RPMI7951 (cell line): Measurements from ENCODE around the gene RGS7. TPM values are rescaled to one million over a fixed set of nuclear protein-coding genes. Genes with fewer than 3 reads are reported as not detected.
"Not testable (repeated sequence)": the region's sequence is repeated elsewhere in the genome, so short reads cannot be mapped to it uniquely, and the experiment has no call there.

Experiments
- DNase-seq: peaks from one replicate; pipeline ENCODE4 v3.0.0-alpha.2; 2012; ENCODE audit warnings: low read depth
- total RNA-seq: library from RNA; depleted of rRNA; stranded (reverse); fragments of >200 nt; shearing (Covaris generic); gene quantifications from 2 replicates; pipeline ENCODE4 v1.2.3, GENCODE V29; 2014

Gene RGS7
- total RNA-seq, 1 experiment from 2014 or later = not detected

DNA sequence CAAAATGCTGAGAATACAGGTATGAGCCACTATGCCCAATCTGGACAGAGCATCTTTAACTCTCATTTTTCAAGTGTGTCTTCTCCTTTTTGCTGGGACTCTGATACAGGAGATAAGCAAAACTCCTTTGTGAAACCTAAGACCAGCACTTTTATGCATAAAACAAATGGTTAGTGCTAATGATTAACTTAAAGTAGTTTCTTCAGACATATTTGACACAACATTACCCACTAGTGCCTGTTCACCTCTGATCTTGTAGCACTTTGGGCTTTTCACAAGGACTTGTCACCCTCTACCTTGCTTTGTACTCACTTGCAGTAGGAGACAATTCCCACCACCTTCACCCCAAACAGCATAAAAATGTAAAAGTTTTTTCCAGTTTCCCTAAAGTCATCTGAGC is 216.3 kb downstream of the RGS7 start:
- DNase-seq = no peak

DNA sequence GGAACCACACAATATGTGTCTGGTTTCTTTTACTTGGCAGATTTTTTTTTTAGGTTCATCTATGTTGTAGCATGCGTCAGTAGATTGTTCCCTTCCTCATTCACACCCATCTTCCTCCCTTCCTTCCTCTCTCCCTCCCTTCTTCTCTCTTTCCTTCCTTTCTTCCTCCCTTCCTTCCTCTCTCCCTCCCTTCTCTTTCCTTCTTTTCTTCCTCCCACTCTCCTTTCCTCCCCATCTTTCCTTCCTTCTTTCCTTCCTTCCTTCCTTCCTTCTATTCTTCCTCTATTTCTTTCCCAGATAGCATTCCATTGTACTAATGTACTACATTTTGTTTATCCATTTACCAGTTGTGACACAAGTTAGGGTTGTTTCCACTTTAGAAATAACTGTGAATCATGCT is 218.0 kb downstream of the RGS7 start:
- DNase-seq = no peak

DNA sequence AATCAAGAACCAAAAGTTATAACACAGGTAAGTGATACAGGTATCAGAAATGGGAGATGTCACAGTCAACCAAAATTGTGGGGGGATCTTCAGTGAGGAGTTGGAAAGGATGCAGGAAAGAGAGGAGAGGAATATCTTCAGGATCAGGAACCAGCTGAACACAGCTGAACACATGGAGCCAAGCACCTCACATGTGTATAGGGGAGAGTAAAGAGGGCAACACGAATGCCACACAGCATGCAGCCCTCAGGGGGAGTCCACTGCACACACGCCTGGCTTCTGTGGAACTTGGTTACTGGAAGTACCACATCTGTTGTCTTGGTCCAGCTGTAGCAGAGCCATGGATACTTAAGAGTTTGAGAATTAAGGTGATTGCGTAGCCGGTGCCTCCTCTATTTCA is 218.8 kb downstream of the RGS7 start:
- no peak for DNase-seq

DNA sequence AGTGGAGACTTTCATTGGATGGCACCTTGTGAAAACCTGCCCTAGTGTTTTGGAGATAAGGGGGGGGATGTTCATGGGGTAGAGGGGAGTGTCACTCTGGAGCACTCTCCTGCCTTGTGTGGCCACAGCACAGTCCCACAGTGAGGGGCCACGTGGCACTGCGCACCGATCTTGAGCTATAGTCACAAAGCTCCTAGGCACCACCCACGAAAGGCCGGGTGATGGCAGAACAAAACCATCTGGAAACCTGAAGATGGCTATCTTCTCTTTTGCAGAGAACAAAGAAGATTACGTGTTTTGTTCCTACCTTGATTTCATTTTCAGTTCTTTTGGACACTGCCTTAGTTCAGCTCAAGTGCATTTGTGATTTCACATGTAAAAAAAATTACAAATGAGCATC is 220.6 kb downstream of the RGS7 start:
- no peak for DNase-seq

DNA sequence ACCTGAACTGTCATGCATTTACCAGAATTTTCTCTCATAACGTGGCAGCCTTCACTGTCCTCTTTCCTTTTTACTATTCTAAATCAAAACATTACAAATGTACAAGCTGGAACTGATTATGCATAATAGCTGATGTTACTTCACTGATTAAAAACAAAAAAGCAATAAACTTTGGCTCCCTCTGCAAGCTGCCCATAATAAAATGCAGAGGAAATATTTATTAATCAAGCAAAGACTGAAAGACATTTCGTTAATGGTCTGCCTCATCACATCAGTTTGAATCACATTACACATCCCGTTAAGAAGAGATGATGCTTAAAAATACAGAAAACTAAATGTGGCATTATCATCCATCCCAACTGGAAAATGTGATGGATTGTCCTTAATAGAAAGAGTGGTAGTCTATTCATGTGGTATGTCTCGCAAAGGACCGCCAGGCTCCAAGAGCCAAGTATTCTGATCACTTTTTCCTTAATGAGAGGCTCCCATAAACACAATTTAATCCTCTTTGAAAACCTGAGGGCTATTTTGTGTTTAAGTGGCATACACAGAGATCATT is 225.3 kb downstream of the RGS7 start:
- no peak for DNase-seq

DNA sequence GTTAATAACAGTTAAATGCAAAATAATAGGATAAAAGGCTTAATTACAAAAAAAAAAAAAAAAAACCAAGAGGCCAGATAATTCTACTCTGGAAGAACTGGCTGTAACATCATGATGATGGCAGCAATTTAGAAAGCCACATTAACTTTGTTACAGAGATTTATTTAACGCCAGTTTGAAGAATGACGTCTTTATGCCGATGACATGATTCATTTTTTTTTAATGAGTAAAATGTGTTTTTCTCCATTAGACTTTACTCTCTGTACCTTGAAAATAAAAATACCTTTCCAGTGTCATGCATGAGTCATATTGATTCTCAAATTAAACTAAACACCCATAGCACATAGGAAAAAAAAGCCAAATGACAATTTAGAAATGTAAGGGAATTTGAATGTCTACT is 226.1 kb downstream of the RGS7 start:
- DNase-seq = no peak

DNA sequence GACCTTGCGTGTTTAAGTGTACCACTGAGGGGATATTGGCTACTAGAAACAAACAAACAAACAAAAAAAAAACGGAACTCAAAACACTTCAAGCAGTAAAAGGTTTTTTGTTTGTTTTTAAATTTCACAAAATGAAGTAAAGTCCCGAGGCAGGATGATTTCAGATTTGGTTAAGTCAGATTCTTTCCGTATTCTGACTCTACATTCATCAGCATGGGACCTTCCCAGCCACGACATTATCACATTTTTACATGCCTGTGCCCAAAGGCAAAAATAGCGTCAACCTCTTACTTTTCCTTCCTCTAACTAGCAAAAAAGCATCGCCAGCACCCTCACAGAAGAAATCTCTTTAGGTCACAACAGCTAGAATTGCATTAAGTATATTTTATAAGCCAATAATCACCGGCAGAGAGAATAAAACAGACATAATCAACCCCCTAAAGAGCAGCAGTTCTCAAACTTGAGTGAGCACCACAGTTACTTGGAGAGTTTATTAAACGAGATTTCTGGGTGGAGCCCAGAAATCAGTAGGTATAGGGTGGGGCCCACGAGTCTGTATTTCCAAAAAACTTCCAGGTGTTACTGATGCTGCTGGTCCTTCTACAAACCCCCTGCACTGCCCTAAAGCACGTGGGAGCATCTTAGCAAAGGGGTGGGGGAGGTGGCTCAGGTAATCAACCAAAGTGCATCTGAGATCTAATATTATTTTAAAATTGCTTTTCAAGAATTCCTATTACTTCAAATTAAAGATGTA is 227.6 kb downstream of the RGS7 start:
- no peak for DNase-seq

DNA sequence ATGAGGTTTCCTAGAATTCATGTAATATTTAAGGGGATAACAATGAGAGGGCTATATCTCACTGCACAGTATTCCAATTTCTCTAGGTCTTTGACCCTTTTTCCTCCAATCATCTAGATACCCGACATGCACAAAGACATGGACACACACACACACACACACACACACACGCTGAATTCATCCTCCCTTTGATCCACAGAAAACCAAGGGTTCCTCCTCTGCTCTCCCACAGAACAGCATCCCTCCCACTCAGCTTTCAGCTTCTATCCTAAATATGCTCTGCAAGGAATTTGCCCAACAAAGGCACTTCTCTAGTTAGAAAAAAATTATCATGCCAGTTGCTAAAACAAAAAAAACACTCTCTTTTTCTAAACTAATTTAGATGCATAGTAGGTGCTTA is 231.7 kb downstream of the RGS7 start:
- DNase-seq = no peak

DNA sequence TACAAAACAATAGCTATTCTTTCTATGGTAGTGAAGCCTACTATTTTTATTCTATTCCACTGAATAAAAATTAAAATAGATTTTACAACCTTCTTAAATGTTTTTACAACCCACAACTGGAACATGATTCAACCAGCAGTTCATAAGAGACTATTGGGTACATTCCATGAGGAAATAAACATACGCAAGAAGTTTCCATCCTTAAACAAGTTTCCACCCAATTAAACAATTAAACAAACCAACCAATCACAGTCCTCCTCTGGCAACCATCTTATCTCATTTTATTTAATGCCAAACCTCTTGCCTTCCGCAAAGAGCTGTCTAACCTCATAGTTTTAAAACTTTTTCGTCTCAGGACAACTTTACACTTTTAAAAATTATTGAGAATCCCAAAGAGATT is 239.0 kb downstream of the RGS7 start:
- no peak for DNase-seq

DNA sequence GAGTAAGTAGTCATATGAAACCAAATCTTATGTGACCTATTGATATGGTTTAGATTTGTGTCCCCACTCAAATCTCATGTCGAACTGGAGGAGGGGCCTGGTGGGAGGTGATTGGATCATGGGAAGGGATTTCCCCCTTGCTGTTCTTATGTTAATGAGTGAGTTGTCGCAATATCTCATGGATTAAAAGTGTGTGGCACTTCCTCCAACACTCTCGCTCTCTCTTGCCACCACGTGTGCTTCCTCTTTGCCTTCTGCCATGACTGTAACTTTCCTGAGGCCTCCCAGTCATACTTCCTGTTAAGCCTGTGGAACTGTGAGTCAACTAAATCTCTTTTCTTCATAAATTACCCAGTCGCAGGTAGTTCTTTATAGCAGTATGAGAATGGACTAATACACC is 241.2 kb downstream of the RGS7 start:
- no peak for DNase-seq

DNA sequence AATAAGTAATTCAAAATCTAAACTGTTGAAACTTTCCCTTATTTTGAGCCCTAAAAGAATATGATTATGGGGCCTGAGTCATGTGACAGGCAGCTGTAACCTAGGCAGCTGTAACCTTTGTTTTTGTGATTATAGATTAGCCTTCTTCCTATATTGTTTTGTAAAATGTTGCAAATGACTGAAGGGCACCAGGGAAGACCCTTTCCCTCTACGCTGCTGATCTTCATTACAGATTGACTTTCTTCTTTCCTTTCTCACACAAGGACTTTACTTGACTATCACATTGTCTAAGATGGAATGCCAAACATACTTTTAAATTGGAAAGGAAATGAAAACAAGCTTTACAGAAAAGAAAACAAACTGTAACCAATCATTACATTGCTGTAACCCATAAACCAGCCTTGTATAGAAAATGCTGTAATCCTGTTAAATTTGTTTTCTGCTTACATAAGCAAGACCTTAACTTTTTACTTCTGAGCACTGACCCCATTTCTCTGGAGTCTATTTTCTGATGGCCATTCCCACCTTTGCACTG is 242.2 kb downstream of the RGS7 start:
- no peak for DNase-seq

DNA sequence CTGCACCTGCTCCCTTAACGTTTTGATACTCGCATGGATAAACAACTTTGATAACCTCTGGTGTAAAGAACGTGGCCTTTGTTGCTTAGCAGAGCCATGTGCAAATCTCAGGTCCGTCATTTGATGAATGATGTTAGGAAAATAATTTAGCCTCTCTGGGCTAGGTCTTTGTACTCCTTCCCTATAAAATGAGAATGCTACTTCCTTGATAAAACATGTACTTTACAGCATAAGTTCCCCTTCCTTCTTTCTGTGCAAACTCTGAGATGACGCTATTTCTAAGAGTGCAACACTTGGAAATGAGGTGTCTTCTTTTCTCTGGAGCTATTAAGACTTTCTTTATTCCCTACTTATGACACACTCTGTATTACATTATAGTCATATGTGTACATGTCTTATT is 243.4 kb downstream of the RGS7 start:
- no peak for DNase-seq

DNA sequence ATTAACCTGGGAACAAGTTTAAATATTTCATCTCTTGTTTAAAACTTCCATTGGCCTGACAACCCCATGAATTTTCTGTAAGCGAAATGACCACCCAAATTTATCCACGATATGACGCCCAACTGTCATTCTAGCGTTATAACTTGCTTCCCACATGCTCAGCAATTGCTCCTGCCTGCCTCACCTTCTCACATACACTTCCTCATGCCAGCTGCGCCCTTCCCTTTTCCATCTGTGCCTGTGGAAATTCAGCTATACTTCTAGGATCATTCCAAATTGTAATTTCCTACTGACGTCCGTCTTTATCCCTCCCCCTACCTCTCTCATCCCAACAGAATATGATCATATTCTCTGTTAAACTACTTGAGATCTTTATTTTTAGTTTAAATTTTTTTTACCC is 248.0 kb downstream of the RGS7 start:
- no peak for DNase-seq

DNA sequence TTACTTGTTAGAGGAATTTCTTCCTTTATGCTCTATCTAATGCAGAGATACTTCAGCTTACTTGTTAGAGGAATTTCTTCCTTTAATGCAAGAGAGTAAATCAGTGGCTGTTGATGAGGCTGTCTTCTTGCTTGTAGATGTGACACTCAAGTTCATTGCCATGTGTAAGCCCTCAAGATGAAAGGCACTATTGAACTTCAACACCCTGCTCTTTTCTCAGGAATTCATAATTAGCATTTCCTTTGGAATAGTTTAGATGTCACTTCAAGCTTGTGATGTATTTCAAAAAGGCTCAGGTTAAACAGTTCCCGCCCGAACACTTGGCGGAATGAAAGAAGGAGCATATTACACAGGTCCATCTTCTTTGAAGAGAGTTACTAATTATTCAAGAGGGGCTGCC is 251.9 kb downstream of the RGS7 start:
- no peak for DNase-seq

DNA sequence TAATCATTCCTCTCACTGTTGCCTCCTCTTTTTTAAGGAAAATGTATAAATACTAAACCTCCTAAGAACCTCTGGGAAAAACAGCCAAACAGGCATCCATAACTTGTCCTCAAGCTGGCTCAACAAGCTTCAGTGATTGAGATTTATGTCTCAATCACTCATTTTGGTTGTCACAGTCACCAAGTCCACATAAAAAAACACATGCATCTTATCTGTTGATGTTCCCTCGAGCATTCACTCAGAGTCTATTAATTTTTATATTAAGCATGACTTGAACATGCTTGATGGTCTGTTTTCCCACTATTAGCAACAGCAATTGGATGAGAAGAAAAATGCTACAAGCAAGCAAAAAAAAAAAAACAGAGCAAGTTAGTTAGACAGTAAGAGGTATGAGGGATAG is 254.3 kb downstream of the RGS7 start:
- no peak for DNase-seq

DNA sequence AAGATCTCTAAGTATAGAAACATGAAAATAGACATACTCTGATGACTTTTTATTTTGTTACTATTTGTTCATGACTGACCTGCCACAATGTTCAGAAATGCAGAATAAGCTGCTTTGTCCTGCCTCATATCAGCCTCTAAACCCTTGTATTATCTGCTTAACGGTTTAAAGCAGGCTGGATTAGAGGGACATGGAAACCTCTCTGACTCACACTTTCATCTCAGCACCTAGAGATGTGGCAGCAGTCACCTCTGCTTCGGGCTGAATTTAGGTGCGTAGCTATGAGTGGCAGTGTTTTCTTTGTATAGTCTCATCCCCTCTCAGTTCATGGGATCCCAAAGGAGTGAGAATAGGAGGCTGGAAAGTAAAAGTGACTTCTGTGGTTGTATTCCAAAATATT is 255.4 kb downstream of the RGS7 start:
- no peak for DNase-seq

DNA sequence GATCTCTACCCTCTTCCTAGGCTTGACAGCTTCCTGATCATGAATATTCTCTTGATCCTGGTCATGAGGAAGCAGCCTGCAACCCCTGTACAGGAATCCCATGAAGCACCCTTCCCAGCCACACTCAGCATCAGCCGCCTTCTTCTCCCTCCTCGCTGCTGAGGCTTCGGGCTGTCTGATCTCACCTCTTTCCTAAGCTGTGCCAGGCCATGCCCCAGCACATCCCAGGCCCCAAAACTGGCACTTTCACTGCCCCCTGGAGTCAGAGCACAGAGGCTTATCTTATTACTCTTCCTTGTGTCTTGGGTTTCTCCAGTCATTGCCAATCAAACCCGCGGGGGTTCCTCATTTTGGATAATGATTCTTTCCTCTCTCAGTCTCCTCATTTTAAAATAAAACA is 259.5 kb downstream of the RGS7 start:
- DNase-seq = no peak

DNA sequence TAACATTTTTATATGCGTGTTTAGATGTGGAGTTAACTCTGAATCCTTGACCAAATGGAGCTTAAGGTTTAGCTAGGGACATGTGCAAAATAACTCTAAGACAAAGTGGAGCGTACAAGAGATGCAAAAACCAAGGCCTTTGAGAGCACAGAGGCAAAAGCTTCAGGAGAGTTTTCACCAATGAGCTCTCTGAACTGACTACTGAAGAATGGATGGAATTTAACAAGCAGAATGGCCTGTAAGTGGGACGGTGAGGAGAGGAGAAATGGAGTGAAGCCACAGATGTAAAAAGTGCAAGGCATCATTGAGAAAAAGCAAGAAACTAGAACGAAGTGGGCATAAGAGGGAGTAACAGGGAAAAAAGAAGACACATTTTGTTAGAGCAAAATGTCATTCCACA is 260.0 kb downstream of the RGS7 start:
- no peak for DNase-seq

DNA sequence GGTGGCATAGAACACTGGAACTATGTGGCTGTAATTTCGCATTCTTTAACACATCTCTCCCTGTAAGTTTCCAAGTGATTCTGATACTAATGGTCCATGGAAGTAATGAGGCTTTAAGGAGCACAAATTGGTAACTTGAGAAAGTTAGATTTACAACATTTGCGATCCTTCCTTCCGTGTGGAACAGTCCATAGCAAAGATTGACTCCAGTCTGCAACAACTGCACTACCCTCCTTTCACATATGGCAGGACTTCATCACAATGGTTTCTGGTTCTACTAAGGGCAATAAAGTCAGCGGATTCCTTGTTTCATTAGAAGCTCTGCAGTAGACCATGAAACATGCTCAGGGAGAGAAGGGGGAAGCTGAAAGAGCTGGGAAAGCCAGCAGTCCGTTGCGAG is 261.2 kb downstream of the RGS7 start:
- DNase-seq = no peak

DNA sequence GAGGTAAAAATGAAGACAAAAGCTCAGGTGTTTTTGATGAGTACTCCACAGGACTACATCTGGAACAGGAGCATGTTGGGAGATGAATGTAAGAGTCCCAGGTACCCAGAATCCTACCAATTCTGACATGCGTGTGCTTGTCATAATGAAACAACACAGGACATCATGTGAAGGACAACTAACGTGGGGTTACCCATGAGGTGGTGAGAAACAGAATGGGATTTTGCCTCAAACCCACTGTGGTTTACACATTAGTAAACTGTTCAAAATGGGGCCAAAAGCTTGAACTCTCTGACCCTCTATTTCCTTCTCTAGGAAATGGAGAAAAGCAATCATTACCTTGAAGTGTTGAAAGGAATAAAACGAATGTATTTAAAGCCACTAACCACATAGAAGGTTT is 266.2 kb downstream of the RGS7 start:
- DNase-seq = no peak

DNA sequence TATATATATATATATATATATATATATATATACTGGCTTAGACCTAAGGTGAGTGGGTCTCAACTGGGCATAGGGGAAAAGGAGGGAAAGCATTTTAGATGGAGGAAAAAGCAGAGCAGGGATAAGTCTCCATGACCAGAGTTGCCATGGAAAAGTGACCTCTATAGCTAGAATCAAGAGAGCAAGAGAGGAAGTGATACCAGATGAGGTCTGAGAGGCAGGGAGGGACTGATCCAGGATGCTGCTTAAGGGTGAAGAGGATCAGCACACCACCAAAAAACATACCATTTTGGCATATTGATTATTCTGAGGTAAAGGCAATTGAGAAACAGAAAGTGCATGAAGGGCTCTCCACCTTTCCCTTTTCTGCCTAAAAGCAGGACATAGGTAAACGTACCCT is 267.9 kb downstream of the RGS7 start:
- not testable (repeated sequence) for DNase-seq

DNA sequence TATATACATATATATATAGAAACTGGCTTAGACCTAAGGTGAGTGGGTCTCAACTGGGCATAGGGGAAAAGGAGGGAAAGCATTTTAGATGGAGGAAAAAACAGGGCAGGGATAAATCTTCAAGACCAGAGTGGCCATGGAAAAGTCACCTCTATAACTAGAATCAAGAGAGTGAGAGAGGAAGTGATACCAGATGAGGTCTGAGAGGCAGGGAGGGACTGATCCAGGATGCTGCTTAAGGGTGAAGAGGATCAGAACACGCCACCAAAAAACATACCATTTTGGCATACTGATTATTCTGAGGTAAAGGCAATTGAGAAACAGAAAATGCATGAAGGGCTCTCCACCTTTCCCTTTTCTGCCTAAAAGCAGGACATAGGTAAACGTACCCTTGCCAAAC is 268.9 kb downstream of the RGS7 start:
- not testable (repeated sequence) for DNase-seq

DNA sequence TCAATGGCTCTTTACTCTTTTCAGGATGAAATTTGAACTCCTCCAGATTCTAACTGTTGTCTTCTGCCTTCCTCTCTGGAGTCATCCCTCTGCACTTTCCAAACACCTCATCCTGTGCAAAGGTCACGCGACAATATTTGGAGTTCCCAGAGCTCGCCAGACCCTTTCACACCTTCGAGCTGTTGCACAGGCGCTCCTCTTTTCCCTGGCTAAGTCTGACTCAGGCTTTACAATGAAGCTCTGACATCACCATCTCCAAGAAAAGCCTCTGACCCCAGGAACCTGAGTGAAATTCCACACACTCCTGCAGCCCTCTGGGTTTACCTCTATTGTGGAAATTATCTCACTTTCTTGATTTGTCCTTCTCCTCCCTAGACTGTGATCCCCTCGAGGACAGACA is 270.3 kb downstream of the RGS7 start:
- no peak for DNase-seq

DNA sequence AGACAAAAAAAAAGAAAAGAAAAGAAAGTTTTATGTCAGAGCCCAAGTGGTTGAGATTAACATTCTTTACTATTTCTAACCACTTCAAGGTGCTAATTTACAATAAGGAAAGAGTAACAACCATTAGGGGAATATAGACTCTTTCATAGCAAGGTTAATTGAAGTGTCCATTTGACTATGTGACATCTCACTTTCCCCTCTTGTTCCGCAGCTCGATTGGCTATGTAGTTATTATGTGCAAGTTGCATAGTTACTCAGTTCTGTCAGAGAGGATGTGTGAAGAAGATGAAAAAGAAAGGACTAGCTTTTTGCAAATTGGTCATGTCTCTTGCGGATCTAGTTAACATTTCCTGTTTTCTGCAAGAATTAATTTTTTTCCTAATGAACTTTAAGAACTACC is 273.7 kb downstream of the RGS7 start:
- DNase-seq = no peak
